Skeletal muscle satellite cell (primary cell): ENCODE data around the gene C19orf81.
"Not testable (repeated sequence)": the region's sequence is repeated elsewhere in the genome, so short reads cannot be mapped to it uniquely, and the experiment has no call there.

Source experiments
- H3K27me3 ChIP-seq: 2 replicates; pipeline ENCODE4 v1.7.0; 2013; ENCODE audit warnings: low read length; ENCODE audit not compliant: control insufficient read depth, insufficient read depth
- H3K36me3 ChIP-seq: 2 replicates; pipeline ENCODE4 v1.7.0; 2013; ENCODE audit warnings: mild to moderate bottlenecking, control low read depth, low read length; ENCODE audit not compliant: insufficient read depth
- H3K4me1 ChIP-seq: 2 replicates; pipeline ENCODE4 v1.7.0; 2013; ENCODE audit warnings: low read length; ENCODE audit not compliant: control insufficient read depth, insufficient read depth
- H3K4me2 ChIP-seq: 2 replicates; pipeline ENCODE4 v1.7.0; 2013; ENCODE audit warnings: mild to moderate bottlenecking, low read length
- H3K4me3 ChIP-seq: 2 replicates; pipeline ENCODE4 v1.7.0; 2013; ENCODE audit warnings: low read length
- H3K9ac ChIP-seq: 2 replicates; pipeline ENCODE4 v1.7.0; 2013; ENCODE audit warnings: mild to moderate bottlenecking, low read depth, low read length, moderate library complexity
- H3K9me3 ChIP-seq: replicated peaks from 2 replicates; pipeline ENCODE4 v1.7.0; 2013; ENCODE audit warnings: mild to moderate bottlenecking, control low read depth, low read length

Gene C19orf81

GRCh38 chr19:50612504-50613404 lies 36.5 kb upstream of the C19orf81 start:
- H3K9me3 ChIP-seq, H3K4me3 ChIP-seq, H3K4me2 ChIP-seq, H3K9ac ChIP-seq, H3K27me3 ChIP-seq, H3K36me3 ChIP-seq, H3K4me1 ChIP-seq: not testable (repeated sequence)

- H3K4me2 ChIP-seq, H3K27me3 ChIP-seq, H3K36me3 ChIP-seq, H3K4me1 ChIP-seq, H3K4me3 ChIP-seq, H3K9ac ChIP-seq, H3K9me3 ChIP-seq: not testable (repeated sequence)
Measured at GRCh38 chr19:50618379-50618778, 30.9 kb upstream of the C19orf81 start.

GRCh38 chr19:50619184-50619583 lies 30.1 kb upstream of the C19orf81 start:
- not testable (repeated sequence) for H3K4me2 ChIP-seq, H3K4me1 ChIP-seq, H3K9me3 ChIP-seq, H3K27me3 ChIP-seq, H3K4me3 ChIP-seq, H3K9ac ChIP-seq, H3K36me3 ChIP-seq

- not testable (repeated sequence) for H3K9ac ChIP-seq, H3K27me3 ChIP-seq, H3K9me3 ChIP-seq, H3K4me1 ChIP-seq, H3K36me3 ChIP-seq, H3K4me2 ChIP-seq, H3K4me3 ChIP-seq
Measured at GRCh38 chr19:50620394-50620906, 28.8 kb upstream of the C19orf81 start.

GRCh38 chr19:50624949-50625600 lies 24.2 kb upstream of the C19orf81 start:
- no peak overlapping the region for H3K4me3 ChIP-seq
- H3K4me1 ChIP-seq, result no peaks in the 10 kb centered on the region
- H3K27me3 ChIP-seq, result no peaks in the 10 kb centered on the region
- H3K9me3 ChIP-seq, result no peaks in the 10 kb centered on the region
- H3K9ac ChIP-seq, result no peak overlapping the region
- H3K36me3 ChIP-seq, result no peaks in the 10 kb centered on the region
- H3K4me2 ChIP-seq, result no peak overlapping the region

GRCh38 chr19:50626011-50626410 lies 23.2 kb upstream of the C19orf81 start:
- Histone ChIP-seq H3K4me3 (no peak overlapping the region), H3K27me3 (no peaks in the 10 kb centered on the region), H3K9ac (no peak overlapping the region), H3K4me2 (no peak overlapping the region), H3K4me1 (no peaks in the 10 kb centered on the region), H3K36me3 (no peaks in the 10 kb centered on the region), H3K9me3 (no peaks in the 10 kb centered on the region)

- Histone ChIP-seq H3K4me3 (no peak overlapping the region), H3K4me2 (no peak overlapping the region), H3K9me3 (no peaks in the 10 kb centered on the region), H3K9ac (no peak overlapping the region), H3K27me3 (no peaks in the 10 kb centered on the region), H3K36me3 (no peaks in the 10 kb centered on the region), H3K4me1 (no peaks in the 10 kb centered on the region)
Measured at GRCh38 chr19:50626795-50627194, 22.4 kb upstream of the C19orf81 start.

GRCh38 chr19:50628146-50628545 lies 21.1 kb upstream of the C19orf81 start:
- H3K27me3 ChIP-seq, result no peaks in the 10 kb centered on the region
- H3K4me1 ChIP-seq, result no peaks in the 10 kb centered on the region
- no peak overlapping the region for H3K4me3 ChIP-seq
- no peaks in the 10 kb centered on the region for H3K36me3 ChIP-seq
- H3K9ac ChIP-seq, result no peak overlapping the region
- H3K4me2 ChIP-seq, result no peak overlapping the region
- no peaks in the 10 kb centered on the region for H3K9me3 ChIP-seq

- H3K4me3 ChIP-seq, result no peak overlapping the region
- peaks cover 3% of the 10 kb centered on the region for H3K9me3 ChIP-seq
- H3K9ac ChIP-seq, result no peak overlapping the region
- H3K4me1 ChIP-seq, result no peaks in the 10 kb centered on the region
- no peaks in the 10 kb centered on the region for H3K27me3 ChIP-seq
- H3K36me3 ChIP-seq, result no peaks in the 10 kb centered on the region
- no peak overlapping the region for H3K4me2 ChIP-seq
Measured at GRCh38 chr19:50628551-50628950, 20.7 kb upstream of the C19orf81 start.

- H3K4me3 ChIP-seq, result no peak overlapping the region
- no peak overlapping the region for H3K9ac ChIP-seq
- no peaks in the 10 kb centered on the region for H3K4me1 ChIP-seq
- H3K9me3 ChIP-seq, result peaks cover 8% of the 10 kb centered on the region
- no peaks in the 10 kb centered on the region for H3K36me3 ChIP-seq
- no peak overlapping the region for H3K4me2 ChIP-seq
- no peaks in the 10 kb centered on the region for H3K27me3 ChIP-seq
Measured at GRCh38 chr19:50629194-50629593, 20.1 kb upstream of the C19orf81 start.

GRCh38 chr19:50629801-50630200 lies 19.4 kb upstream of the C19orf81 start:
- Histone ChIP-seq H3K9ac (no peak overlapping the region), H3K9me3 (peaks cover 9% of the 10 kb centered on the region), H3K4me3 (no peak overlapping the region), H3K4me2 (no peak overlapping the region), H3K36me3 (no peaks in the 10 kb centered on the region), H3K27me3 (no peaks in the 10 kb centered on the region), H3K4me1 (no peaks in the 10 kb centered on the region)
